GM21723 (cell line): ENCODE results near the gene RAB11B.
"Not testable (repeated sequence)": the region's sequence is repeated elsewhere in the genome, so short reads cannot be mapped to it uniquely, and the experiment has no call there.

Experiments
- ATAC-seq: cut with Tn5 transposase; IDR thresholded peaks from one replicate; pipeline ENCODE4 v1.9.1; 2021; ENCODE audit warnings: mild to moderate bottlenecking, moderate library complexity; ENCODE audit not compliant: unreplicated experiment

Gene RAB11B

DNA sequence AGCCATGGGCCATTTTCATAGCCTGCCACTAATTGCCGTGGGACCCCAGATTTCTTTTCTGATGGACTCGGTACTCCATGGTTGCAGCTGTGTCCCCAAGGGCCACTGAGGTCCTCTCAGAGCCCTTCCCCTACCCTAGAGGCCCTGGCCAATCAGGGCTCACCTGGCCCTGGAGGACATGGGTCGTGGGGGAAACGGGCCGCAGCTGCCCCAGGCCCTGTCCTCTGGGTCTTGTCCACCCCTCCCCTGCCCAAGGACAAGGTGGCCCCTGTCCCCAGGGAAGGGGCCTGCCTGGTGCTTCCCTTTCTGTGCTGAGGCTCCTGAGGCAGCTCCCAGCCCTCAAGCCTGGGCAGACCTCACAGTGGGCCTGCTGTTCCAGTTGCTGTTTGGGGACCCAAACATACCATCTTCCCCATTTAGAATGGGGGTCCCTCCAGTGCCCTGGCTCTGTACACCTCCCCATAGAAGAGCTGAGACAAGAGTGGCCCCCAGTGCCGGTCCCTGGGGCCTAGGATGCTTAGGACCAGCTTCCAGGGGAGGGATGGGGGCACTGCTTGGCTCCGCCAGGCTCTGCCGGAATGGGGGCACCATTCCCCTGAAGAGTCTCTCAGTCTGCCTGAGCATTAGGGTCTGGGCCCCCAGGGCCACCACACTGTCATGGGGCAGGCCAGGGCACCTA is 3.2 kb downstream of the RAB11B start:
- no peak for ATAC-seq

DNA sequence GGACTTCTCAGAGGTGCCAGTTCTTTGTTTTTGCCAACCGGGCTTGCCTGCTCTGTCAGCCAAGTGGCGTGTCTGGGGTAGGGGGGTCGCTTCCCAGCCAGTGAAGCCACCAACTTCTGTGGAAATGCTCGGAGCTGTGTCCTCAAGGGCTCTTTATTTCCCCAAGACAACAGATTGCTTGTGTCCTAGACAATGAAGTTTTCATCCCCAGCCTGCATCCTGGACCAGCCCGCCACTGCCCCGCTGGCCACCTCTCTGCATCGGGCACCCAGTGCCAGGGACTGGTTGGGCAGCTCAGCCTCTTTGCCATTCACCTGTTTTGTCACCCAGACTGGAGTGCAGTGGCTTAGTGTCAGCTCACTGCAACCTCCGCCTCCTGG is 3.7 kb downstream of the RAB11B start:
- ATAC-seq = no peak

DNA sequence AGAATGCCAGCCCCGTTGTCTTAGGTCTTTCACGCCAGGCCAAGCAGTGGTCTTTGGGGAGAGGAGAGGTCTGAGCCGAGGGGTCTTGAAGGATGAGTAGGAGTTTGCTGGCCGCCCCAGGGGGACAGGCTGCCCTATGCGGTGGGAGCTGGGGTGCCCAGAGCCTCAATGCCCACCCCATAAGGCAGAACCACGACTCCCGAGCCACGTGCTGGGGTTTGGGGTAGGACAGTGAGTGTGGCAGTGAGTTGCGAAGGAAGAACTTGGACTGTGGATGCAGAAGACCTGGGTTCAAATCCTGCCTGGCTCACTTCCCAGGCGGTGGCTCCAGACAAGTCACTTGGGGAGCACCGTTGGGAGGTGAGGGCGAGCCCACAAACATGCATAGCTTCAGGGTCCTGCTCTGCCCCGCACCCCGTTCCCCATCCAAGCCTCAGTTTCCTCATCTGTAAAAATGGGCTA is 5.5 kb downstream of the RAB11B start:
- ATAC-seq = no peak

DNA sequence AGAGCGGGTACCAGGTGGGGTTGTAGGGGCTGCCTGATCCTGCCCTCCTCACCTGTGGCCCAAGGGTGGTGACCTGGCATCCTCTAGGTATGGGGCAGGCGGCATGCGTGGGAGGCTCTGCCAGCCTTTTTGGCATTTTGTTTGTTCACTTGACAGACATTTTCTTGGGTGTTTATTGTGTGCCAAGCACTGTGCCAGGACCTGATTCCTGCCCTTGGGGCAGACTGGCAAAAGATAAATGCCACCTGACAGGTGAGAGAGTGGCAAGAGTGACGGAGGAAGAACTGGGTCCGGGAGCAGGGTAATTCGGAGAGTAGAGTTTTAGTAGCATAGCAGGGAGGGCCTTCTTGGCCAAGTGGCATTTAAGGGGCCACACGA is 6.0 kb downstream of the RAB11B start:
- ATAC-seq = no peak

DNA sequence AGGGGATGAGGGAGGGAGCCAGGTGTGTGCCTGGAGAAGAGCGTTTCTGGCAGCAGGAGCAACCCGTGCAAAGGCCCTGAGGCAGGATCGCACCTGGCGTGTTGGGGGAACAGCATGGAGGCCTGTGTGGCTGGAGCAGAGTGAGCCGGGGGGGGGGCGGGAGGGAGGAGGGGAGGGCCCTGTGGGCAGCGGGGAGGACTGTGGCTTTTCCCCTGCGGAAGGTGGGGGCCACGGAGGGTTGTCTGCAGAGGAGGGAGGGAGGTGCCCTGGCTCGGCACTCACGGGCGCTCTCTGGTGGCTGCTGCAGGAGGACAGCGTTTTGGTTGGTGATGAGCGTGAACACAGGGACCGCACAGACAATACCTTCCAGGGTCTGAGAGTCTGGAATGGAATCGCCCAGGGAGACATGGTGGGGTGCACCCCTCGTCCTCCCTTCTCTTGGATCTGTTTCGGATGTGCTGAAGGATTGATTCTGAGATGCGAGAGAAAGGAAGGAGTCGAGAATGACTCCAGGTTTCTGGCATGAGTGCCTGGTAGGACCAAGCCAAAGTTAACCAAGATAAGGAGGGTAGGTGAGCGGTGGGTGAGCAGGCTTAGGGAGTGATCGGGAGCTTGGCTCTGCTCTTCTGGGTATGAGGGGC is 6.5 kb downstream of the RAB11B start:
- ATAC-seq = no peak

DNA sequence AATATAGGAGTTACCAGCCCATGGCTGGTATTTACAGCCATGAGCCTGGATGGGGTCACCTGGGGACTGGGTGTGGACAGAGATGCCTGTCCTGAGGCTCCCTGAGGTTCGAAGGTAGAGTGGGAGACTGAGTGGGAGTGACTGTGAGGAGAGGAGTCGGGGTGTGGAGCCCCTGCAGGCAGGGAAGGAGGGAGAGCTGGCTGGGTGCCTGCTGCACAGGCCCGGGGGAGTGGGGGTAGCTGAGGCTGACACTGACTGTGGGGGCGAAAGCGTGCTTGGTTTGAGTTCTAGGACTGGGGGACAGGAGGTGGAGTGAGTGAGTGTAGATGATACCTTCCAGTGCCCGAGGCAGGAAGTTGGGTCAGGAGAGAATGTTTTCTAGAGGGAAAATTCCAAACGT is 7.1 kb downstream of the RAB11B start:
- no peak for ATAC-seq

DNA sequence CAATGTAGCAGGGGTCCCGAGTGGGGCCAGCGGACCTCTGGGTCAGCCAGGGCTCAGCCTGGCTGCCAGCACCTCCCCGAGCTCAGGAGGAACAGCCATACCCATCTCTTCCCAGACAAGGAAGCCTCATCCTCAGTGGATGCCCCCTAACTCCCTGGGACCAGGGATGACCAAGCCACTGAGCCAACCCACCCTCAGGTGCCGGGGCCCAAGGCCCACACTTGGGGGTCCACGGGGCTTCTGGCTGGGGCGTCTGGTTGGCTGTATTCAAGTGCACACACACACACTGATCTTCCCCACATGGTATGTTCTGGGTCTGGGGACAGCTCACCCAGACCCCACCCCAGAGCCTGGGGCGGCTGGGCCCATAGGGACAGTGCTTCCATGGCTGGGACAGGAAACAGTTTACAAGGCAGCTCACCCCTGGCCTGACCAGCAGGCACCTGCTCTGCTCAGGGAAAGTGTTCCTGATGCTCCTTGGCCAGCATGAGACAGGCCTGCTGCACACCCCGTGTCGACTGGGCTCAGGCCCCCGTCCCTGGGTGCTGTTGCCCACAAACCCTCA is 7.7 kb downstream of the RAB11B start:
- no peak for ATAC-seq

DNA sequence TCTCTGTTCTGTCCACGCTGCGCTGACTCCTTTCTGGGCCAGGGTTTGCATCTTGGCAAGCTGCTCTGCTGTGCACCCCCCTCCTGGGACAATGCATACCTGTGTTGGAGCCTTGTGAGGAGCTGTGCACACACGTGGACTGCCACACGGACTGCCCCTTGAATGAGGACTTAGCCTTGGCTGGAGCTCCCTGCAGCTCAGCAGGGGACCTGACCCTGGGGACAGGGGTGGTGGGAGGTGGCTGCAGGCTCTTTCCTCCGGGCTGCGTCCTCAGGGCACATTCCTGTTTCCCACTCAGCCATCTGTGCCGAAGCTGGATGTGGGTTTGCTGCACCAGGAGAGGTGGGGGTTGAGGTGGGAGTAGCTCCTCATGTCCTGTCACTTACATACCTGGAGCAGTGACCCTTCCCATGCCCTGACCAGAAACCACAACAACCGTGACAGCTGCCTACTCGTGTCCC is 8.2 kb downstream of the RAB11B start:
- no peak for ATAC-seq

DNA sequence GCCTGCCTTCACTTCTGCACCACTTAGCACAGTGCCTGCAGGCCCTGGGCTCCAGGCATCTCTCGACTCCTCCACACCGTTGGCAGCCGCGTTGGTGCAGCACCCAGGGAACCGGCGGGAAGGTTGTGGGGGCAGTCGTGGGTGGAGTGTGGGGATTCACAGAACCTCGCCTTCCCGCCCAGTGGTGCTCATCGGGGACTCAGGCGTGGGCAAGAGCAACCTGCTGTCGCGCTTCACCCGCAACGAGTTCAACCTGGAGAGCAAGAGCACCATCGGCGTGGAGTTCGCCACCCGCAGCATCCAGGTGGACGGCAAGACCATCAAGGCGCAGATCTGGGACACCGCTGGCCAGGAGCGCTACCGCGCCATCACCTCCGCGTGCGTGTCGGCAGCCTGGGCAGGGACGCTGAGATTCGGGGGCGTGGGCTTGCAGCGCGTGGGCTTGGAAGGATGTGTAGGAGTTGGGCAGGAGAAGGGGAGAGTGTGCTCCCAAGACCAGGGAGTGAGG is 9.6 kb downstream of the RAB11B start:
- ATAC-seq = no peak

DNA sequence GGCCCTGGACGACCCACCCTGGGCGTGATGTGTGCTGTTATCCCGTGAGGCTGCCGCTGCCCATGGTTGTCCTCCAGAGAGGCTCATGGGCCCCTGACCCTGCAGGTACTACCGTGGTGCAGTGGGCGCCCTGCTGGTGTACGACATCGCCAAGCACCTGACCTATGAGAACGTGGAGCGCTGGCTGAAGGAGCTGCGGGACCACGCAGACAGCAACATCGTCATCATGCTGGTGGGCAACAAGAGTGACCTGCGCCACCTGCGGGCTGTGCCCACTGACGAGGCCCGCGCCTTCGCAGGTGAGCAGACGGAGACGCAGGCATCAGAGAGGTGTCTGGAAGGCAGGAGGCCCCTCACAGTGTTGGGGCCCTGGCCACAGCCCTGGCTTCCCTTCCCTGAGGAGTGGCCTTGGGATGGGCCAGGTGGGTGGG is 11.8 kb downstream of the RAB11B start:
- ATAC-seq = no peak

DNA sequence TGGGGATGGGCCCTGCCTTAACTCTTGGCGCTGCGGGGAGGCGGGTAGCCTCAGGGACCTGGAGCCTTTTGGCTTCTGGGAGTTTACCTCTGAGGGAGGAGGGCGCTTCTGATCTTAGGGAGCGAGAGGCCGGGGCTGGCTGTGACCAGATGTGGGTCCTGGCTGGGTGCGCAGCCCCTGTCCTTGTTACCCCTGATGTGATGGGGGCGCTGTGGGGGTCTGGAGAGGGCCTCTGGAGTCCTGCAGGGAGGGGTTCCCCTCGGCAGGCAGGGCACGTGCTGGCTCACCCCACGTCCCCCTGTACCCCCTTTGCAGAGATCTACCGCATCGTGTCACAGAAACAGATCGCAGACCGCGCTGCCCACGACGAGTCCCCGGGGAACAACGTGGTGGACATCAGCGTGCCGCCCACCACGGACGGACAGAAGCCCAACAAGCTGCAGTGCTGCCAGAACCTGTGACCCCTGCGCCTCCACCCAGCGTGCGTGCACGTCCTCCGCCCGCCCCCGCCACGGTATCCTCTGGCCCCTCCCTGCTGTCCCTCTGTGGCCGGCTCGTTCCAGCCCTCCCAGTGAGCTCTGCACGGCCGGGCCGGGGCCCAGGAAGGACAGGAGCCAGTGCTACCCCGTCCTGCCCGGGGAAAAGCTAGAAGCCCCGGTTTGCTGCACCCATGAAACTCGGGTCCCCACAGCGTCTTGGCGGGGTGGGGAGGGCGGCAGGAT is 13.1 kb downstream of the RAB11B start:
- ATAC-seq = no peak

DNA sequence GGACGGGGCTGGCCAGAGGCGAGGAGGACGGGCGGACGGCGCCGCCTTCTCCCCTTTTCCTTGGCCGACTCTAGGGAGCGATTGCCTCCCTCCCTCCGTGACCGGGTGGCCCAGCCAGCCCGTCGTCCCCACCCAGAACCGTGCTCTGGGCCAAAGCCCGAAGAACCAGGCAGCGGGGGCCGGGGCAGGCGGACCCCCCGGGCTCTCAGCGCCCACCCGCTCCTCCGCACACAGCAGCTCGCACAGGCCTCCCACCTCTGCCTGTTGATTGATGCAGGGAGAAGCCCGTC is 13.6 kb downstream of the RAB11B start:
- no peak for ATAC-seq

DNA sequence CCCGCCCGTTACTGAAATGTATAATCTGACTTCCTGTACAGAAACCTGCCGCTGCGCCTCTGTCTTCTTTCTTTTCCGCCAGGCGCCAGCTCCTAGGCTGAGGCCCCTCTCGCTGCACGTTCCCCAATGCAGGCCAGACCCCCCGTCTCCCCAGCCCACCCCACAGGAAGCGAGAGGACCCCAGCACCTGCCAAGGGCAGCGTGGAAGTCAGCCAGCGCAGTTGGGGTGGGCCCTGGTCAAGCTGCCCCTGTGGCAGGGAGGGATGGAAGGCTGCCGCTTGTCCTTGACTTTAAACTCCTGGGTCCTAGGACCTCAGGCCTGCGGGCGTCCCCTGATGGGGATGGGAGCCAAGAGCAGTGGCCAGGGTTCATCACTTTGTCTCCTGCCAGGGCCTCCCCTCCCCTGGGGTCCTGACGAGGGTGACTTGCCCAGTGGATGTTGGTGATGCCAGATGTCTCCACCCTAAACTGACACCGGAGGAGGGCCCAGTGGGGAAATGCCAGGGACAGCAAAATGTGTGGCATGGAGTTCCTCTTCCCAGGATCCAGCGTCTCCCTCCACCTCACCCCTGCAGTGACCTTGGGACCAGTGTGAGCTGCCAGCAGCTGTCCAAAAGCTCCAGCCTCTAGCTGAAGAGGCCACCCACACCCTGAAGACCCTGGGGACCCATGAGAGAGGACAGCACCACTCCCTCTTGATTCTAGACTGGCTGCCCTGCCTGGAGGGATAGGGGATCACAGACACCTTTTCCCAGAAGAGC is 14.4 kb downstream of the RAB11B start:
- ATAC-seq = no peak

DNA sequence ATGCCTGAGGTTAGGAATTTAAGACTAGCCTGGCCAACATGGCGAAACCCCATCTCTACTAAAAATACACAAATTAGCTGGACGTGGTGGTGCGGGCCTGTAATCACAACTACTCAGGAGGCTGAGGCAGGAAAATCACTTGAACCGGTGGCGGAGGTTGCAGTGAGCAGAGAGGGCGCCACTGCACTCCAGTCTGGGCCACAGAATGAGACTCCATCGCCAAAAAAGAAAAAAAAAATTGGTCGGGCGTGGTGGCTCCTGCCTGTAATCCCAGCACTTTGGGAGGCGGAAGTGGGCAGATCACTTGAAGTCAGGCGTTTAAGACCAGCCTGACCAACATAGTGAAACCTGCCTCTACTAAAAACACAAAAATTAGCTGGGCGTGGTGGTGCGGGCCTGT is 20.6 kb downstream of the RAB11B start:
- ATAC-seq = not testable (repeated sequence)

DNA sequence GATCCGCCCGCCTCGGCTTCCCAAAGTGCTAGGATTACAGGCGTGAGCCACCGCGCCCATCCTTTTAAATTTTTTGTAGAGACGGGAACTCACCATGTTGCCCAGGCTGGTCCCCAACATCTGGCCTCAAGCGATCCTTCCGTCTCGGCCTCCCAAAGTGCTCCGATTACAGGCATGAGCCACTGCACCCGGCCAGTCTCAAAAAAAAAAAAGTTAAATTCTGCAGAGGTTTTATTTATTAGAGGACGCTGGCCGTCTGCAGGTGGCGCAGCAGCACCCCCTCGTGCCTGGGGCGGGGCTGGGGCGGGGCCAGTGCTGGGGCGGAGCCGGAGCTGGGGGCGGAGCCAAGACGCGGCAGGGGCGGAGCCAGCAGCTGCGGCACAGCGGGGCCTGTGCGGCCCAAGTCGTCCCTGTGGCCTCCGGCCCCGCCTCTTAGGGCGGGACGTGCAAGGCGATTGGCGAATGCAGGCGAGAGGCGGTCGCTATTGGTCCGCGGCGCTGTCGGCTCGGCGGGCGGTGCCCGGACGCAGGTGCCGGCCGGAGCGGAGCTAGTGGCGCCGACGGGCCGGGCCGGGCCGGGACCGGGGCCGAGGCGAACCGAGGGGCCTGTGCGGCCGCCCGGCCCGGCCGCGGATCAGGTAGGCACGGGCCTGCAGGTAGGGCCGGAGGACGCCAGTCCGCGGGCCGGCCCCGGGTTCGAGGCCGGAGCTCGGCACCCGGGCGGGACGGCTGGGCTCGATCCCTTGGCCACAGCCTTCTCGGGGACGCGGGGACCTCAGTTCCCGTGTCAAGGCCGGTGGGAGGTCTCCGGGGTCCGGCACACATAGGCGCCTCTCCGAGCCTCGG is 22.8 kb downstream of the RAB11B start, which contains the start of gene MARCHF2:
TSS of gene MARCHF2 (plus strand) at position 523 of the 846 bp plus-strand sequence. CDS start 8,536 bp downstream, outside the sequence.
- peak; percentile 98 for ATAC-seq

DNA sequence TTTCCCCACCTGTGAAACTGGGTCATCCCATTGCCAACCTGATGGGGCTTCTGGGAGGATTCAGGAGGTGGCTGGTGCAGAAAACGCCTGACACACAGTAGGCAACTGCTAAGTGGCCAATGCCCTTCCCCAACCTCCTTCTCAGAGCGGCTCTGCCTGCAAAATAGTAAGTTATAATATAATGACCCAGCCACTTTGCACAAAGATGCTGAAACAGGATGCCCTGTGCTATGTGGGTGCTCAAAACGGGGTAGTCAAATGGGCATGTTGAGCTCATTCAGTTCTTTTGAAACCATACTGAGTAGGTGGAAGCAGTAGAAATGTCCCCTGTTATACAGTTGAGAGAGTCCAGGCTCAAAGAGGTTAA is 23.5 kb downstream of the RAB11B start:
- no peak for ATAC-seq

DNA sequence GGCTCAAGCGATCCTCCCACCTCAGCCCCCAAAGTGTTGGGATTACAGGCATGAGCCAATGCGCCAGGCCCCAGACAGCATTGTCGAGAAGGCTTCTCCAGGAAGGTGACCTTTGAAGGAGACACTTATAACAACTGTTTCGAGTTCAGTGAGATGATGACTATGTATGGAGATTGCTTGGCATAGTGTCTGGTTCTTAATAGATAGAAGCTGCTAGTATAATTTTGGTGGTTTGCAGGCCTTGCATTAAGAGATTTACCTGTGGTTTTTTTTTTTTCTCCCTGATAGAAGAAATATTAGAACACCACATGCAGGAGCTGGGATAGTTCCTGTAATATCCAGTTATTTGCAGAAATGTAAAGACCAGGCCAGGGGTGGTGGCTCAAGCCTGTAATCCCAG is 26.6 kb downstream of the RAB11B start:
- ATAC-seq = no peak

DNA sequence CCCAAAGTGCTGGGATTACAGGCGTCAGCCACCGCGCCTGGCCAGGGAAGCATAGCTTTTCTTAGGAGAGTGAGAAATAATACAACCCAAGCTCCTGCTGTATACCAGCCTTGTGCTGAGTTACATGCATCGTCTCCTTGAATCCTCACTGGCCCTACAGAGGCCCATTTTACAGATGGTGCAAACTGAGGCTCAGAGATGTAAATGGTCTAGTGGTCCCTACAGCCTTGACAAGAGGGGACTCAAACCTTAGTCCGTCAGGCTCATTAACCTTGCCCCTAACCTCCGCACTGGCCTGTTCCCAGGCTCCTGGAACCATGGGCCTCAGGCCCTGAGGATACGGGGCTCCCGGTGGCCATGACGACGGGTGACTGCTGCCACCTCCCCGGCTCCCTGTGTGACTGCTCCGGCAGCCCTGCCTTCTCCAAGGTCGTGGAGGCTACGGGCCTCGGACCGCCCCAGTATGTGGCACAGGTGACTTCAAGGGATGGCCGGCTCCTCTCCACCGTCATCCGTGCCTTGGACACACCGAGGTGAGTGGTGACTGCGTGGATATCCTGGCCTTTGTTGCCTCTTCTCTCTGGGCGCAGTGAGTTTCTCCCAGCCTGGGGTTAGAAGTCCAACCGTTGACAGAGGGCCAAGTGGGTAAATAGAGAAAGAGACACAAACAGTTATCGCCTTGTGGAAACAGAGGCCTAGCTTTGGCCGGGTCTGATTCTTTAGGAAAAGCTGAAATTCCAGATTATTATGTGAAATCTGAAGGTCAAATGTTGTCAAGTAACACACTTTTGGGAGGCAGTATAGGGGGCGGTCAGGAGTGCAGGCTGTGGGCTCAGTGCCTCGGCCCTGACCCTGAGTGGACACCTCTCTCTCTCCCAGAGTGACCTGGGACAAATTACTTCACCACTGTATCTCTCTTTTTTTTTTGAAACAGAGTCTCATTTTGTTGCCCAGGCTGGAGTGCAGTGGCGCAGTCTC is 31.6 kb downstream of the RAB11B start:
- ATAC-seq = no peak

DNA sequence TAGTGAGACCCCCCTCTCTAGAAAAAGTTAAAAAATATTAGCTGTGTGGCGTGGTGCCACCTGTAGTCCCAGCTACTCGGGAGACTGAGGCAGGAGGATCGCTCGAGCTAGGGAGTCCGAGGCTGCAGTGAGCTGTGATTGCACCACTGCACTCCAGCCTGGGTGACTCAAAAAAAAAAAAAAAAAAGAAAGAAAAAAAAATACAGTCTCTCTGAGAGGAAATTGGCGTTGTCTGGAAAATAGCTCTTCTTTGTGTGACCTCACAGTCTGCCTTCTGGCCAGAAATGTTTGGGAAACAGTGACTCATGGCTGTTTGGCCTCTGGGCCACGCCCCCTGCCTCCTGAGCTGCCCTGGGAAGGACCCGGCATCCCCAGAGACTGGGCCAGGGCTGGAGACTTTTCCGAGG is 33.7 kb downstream of the RAB11B start:
- no peak for ATAC-seq
